OCI-LY3 (cell line): ENCODE data around the gene CIZ1.

Source experiments
- H2AFZ ChIP-seq: fragments of 200-600, 300-600 bp; shearing (Covaris generic); 2 replicates; pipeline ENCODE4 v1.6.0; 2014; ENCODE audit warnings: antibody characterized with exemption, low read depth, low read length
- H3K27ac ChIP-seq: fragments of 200-600, 300-600 bp; sonication (generic); 2 replicates; pipeline ENCODE4 v1.5.1; 2014; ENCODE audit warnings: mild to moderate bottlenecking, low read length, moderate library complexity, mixed read lengths
- H3K27me3 ChIP-seq: fragments of 200-600, 300-600 bp; sonication (generic); 2 replicates; pipeline ENCODE4 v1.6.1; 2014; ENCODE audit warnings: low read depth, low read length, mixed read lengths
- H3K36me3 ChIP-seq: fragments of 200-600, 300-600 bp; sonication (generic); replicated peaks from 2 replicates; pipeline ENCODE3; 2014; ENCODE audit warnings: low read depth, low read length, mixed read lengths
- H3K4me1 ChIP-seq: fragments of 300-600, 200-600 bp; sonication (generic); 2 replicates; pipeline ENCODE4 v1.6.1; 2014; ENCODE audit warnings: low read length, mixed read lengths
- H3K4me2 ChIP-seq: fragments of 200-600, 300-600 bp; sonication (generic); 2 replicates; pipeline ENCODE4 v1.6.1; 2014; ENCODE audit warnings: low read length, mixed read lengths
- H3K4me3 ChIP-seq: fragments of 300-600, 200-600 bp; sonication (generic); 2 replicates; pipeline ENCODE4 v1.5.1; 2014; ENCODE audit warnings: antibody characterized with exemption, mild to moderate bottlenecking, low read length, moderate library complexity
- H3K79me2 ChIP-seq: fragments of 300-600, 200-600 bp; shearing (Covaris generic); 2 replicates; pipeline ENCODE4 v1.6.1; 2014; ENCODE audit warnings: mild to moderate bottlenecking, low read length, mixed read lengths
- H3K9ac ChIP-seq: fragments of 300-600, 200-600 bp; shearing (Covaris generic); 2 replicates; pipeline ENCODE4 v1.6.0; 2014; ENCODE audit warnings: mild to moderate bottlenecking, low read length, moderate library complexity
- H3K9me3 ChIP-seq: fragments of 200-600, 300-600 bp; shearing (Covaris generic); 2 replicates; pipeline ENCODE4 v1.6.1; 2014; ENCODE audit warnings: low read length, mixed read lengths; ENCODE audit not compliant: insufficient read depth
- H4K20me1 ChIP-seq: fragments of 200-600, 300-600 bp; sonication (generic); 2 replicates; pipeline ENCODE4 v1.6.1; 2016; ENCODE audit warnings: low read length, mixed read lengths; ENCODE audit not compliant: insufficient read depth
- EZH2phosphoT487 ChIP-seq: fragments of 200-600 bp; shearing (Covaris generic); IDR thresholded peaks from 2 replicates; pipeline ENCODE4 v1.6.1; 2018; ENCODE audit warnings: antibody characterized with exemption, mixed run types, low read depth
- TF ChIP-seq, protein P1 (sequence below): fragments of 200-600, 300-600 bp; sonication (generic); IDR thresholded peaks from 2 replicates; pipeline ENCODE4 v1.5.1; 2014; ENCODE audit warnings: antibody characterized with exemption, low read length, low read depth

CIZ1 gene

DNA sequence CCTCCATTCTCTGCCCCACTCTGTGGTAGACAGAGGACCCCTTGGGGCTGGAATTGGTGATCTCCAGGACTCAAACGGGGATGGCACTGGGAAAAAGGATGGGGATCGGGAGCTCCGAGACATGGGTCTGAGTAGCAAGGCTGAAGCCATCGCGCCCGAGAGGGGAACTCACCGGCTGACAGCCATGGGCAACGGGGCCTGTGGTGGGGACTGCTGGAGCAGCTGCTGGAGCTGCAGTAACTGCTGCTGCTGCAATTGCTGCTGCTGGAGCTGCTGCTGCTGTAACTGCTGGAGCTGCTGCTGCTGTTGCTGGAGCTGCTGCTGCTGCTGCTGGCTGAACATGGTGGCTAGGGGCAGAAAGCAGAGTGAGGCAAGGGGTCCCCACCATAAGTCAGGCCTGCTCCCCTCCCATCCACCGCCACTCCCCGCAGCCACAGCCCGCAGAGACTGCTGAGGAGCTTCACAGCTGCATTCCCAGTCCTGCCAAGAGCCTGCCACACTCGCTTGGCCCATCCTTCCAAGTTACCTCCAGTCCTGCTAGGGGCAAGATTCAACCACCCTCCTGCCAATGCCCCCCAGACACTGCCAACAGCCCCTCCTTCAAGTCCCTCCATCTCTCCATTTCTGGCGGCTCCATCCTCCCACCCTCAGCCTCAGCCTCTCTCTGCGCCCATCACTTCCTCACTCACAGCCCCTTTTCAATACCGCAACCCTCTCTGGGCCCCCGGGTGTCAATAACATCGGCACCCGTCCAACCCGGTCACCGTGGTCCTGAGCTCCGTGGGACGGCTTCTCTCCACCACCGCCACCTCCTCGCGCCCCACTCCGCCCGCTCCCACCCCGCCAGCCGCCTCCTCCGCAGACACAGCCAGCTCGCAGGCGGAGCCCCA lies 611 bp downstream of the CIZ1 start:
- Histone ChIP-seq H3K4me3 (peak overlapping the region; percentile 98), H3K27ac (peak overlapping the region; percentile 65; the same call in 1 of the 2 replicates), H3K4me2 (peak overlapping the region; percentile 73), H3K9me3 (no peaks in the 10 kb centered on the region), H3K79me2 (peaks cover 20% of the 10 kb centered on the region), H2AFZ (peak overlapping the region; percentile 68), H4K20me1 (no peaks in the 10 kb centered on the region), H3K4me1 (peaks cover 9% of the 10 kb centered on the region), H3K9ac (peak overlapping the region; percentile 94), H3K36me3 (peaks cover 13% of the 10 kb centered on the region), H3K27me3 (no peaks in the 10 kb centered on the region)
- no peak for TF ChIP-seq EZH2phosphoT487
- TF ChIP-seq, protein P1, sequence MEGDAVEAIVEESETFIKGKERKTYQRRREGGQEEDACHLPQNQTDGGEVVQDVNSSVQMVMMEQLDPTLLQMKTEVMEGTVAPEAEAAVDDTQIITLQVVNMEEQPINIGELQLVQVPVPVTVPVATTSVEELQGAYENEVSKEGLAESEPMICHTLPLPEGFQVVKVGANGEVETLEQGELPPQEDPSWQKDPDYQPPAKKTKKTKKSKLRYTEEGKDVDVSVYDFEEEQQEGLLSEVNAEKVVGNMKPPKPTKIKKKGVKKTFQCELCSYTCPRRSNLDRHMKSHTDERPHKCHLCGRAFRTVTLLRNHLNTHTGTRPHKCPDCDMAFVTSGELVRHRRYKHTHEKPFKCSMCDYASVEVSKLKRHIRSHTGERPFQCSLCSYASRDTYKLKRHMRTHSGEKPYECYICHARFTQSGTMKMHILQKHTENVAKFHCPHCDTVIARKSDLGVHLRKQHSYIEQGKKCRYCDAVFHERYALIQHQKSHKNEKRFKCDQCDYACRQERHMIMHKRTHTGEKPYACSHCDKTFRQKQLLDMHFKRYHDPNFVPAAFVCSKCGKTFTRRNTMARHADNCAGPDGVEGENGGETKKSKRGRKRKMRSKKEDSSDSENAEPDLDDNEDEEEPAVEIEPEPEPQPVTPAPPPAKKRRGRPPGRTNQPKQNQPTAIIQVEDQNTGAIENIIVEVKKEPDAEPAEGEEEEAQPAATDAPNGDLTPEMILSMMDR = no peak

DNA sequence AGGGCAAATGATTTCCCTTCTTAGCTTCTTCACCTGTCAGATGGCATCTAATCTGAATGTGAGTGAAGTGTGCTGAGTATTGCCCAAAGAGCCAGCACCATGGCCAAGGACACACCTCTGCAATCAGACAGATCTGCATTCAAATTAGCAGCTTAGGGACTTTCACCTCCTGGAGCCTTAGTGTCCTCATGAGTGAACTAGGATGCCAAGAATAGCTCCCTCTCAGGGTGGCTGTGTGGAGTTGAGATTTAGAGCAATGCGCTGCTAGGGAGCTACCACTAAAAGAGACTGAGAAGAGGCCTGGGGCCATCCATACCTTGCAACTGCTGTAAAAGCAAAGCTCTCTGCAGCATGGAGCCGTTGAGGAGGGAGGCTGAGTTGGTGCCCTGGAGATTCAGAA lies 1.4 kb downstream of the CIZ1 start:
- Histone ChIP-seq H3K4me2 (peak overlapping the region; percentile 73), H3K36me3 (peaks cover 13% of the 10 kb centered on the region), H3K4me1 (peaks cover 9% of the 10 kb centered on the region)

DNA sequence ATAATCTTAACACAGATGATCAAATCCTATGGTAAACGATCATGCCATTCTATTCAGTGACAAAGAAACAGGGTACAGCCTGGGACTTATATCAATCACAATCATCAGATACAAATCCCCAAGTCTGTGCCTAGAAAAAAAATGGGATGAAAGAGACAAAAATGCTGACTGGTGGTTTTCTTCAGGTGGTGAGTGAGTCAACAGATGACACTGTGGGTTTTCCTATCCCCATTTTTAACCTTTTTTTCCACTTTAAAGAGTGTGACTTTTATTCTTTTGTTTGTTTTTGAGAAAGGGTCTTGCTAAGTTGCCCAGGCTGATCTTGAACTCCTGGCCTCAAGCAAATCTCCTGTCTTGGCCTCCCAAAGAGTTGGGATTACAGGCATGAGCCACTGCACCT lies 3.2 kb downstream of the CIZ1 start:
- Histone ChIP-seq H3K9me3 (no peaks in the 10 kb centered on the region), H3K4me2 (no peak overlapping the region), H3K36me3 (peaks cover 15% of the 10 kb centered on the region), H2AFZ (no peak overlapping the region), H4K20me1 (no peaks in the 10 kb centered on the region), H3K4me1 (peaks cover 9% of the 10 kb centered on the region), H3K9ac (no peak overlapping the region), H3K27ac (no peak overlapping the region), H3K79me2 (peaks cover 20% of the 10 kb centered on the region), H3K4me3 (no peak overlapping the region), H3K27me3 (no peaks in the 10 kb centered on the region)
- no peak for TF ChIP-seq EZH2phosphoT487
- TF ChIP-seq, protein P1 = no peak

More for the DNA sequence above, 1.4 kb downstream of the CIZ1 start:
- H3K9ac ChIP-seq = no peak overlapping the region
- no peaks in the 10 kb centered on the region for H4K20me1 ChIP-seq
- no peaks in the 10 kb centered on the region for H3K27me3 ChIP-seq
- H2AFZ ChIP-seq = no peak overlapping the region
- peak overlapping the region; percentile 98 for H3K4me3 ChIP-seq
- no peak for TF ChIP-seq EZH2phosphoT487
- TF ChIP-seq, protein P1 = no peak
- peaks cover 20% of the 10 kb centered on the region for H3K79me2 ChIP-seq
- no peak overlapping the region for H3K27ac ChIP-seq
- no peaks in the 10 kb centered on the region for H3K9me3 ChIP-seq

DNA sequence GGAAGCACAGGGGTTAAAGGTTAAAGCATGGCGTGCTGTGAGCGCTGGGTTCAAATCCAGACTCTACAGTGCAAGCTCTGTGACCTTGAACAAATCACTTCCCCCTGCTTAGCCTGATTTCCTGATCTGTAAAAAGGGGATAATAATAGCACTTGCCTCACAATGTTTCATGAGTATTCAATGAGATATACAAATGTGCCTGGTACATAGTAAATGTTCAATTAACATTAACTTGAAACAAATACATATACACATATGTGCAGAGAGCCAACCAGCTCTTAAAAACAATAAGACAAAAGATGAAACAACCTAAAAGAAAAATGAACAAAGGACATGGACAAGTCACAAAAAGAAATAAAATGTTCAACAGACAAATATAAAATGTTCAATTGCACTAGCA lies 4.0 kb downstream of the CIZ1 start:
- no peaks in the 10 kb centered on the region for H4K20me1 ChIP-seq
- H3K79me2 ChIP-seq = peaks cover 20% of the 10 kb centered on the region
- no peaks in the 10 kb centered on the region for H3K27me3 ChIP-seq
- no peak overlapping the region for H3K4me3 ChIP-seq
- H3K36me3 ChIP-seq = peaks cover 20% of the 10 kb centered on the region
- H3K4me2 ChIP-seq = no peak overlapping the region
- H2AFZ ChIP-seq = no peak overlapping the region
- H3K9ac ChIP-seq = no peak overlapping the region
- no peak for TF ChIP-seq EZH2phosphoT487
- TF ChIP-seq, protein P1 = no peak
- H3K27ac ChIP-seq = no peak overlapping the region
- H3K4me1 ChIP-seq = peaks cover 9% of the 10 kb centered on the region
- H3K9me3 ChIP-seq = no peaks in the 10 kb centered on the region
